PC-3 (cell line): ENCODE results near the gene PGAP6.

Source experiments
- CTCF ChIP-seq: fragments of 300-600 bp; sonication (generic); conservative IDR thresholded peaks from 2 replicates; pipeline ENCODE4 v1.5.1; 2017; ENCODE audit warnings: antibody characterized with exemption, low read depth, mild to moderate bottlenecking, low read length
- EZH2 ChIP-seq: fragments of 300-600 bp; sonication (generic); IDR thresholded peaks from one replicate; pipeline ENCODE4 v1.6.1; 2017; ENCODE audit warnings: antibody characterized with exemption, mild to moderate bottlenecking, low read length; ENCODE audit not compliant: unreplicated experiment
- EZH2phosphoT487 ChIP-seq: fragments of 300-600 bp; sonication (generic); IDR thresholded peaks from 2 replicates; pipeline ENCODE4 v1.6.1; 2018; ENCODE audit warnings: mild to moderate bottlenecking, antibody characterized with exemption, low read length, borderline replicate concordance

DNA sequence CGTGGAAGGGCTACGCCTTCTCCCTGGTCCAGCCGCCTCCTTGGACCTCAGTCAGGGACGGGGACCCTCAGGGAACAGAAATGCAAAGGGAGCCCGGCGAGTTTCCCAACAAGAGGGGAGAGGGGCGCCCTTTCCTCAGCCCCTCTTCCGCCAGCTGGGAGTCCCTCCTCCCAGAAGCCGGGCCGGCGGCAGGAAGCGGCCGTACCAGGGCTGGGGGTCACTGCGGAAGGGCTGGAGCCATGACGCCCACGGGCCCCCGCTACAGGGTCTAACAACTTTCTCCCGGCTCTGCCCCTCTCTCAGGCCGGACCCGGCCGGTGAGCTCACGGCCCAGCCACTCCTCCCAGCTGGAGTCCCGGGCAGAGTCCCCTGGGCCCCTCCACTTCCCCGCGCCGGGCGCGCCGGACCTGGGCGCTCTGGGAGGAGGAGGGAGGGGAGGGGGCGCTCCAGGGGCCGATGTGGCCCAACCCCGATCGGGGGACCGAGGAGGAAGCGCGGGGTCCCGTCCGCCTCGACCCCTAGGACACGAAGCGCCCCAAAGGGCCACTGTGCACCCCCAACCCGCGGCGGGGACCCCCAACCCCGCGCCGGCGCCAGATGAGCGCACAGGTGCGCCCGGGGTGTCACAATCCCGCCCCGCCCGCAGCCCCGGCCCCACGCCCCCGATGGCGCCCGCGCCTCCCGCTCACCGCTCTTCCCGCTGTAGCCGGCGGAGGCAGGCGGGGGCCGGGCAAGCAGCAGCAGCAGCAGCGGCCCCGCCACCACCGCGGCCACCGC lies 578 bp downstream of the PGAP6 start:
- no peak for TF ChIP-seq CTCF
- TF ChIP-seq EZH2 = no peak
- no peak for TF ChIP-seq EZH2phosphoT487
